Measurements from ENCODE around the gene CASP10. TPM values are rescaled to one million over a fixed set of nuclear protein-coding genes. Genes with fewer than 3 reads are reported as not detected.
"Not testable (repeated sequence)": the region's sequence is repeated elsewhere in the genome, so short reads cannot be mapped to it uniquely, and the experiment has no call there.

CASP10 gene
- total RNA-seq, 2 experiments from 2014 or later = 15.9 to 16.7 TPM

DNA sequence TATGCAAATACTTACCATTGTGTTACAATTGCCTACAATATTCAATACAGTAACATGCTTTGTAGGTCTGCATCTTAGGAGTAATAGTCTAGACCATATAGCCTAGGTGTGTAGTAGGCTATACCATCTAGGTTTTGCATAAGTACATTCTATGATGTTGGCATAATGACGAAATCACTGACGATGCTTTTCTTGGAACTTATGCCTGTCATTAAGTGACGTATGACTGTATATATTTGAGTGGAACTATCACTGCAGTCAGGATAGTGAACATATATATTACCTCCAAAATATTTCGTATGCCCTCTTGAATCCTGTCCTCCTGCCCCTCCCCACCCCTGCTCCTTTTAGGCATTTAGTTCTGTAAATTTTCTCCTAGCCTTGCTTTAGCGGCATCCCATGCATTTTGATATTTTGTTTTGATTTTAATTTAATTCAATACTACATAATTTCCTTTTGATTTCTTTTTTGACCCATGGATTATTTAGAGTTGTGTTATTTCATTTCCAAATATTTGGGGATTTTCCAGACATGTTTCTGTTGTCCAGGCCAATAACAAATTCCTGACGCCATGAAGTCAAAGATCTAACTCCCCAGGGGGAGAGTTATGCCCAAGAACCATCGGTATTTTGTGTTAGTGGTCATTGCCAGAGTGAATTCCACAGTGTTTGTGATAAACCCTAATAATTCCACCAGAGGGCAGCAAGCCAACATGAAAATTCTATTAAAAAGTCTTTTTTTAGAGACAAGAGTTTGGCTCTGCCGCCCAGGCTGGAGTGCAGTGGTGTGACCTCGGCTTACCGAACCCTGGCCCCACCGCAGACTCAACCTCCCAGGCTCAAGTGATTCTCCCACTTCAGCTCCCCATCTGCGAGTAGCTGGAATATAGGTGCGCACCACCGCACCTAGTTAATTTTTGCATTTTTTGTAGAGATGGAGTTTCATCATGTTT is 53.2 kb downstream of the CASP10 start:
- Mint-ChIP-seq H3K36me3 (peaks cover 47% of the 10 kb centered on the region), H3K9me3 (no peaks in the 10 kb centered on the region), H3K4me3 (peak overlapping the region; percentile 98), H3K27me3 (no peaks in the 10 kb centered on the region), H3K27ac (peak overlapping the region; percentile 83), H3K4me1 (ENCODE audit: low read depth) (peaks cover 55% of the 10 kb centered on the region)
- CTCF ChIA-PET = interaction anchor here (0.6 to 4.5 kb wide), 15 partner anchors 18 to 420 kb away, joined by 3 to 215 read pairs (median 4); partner anchors contain the start of genes CASP10 and CASP8
- intact Hi-C loops (cut with micrococcal nuclease) = loop anchor here (1.0 to 5.0 kb wide), 4 partner anchors 22 to 545 kb away; partner anchors contain the start of gene ALS2
- POLR2A ChIA-PET = interaction anchor here (0.7 to 1.1 kb wide), 3 partner anchors 24 to 53 kb away, joined by 3 to 4 read pairs (median 3); partner anchors contain the start of genes CASP10 and CASP8
- DNase-seq = peak; percentile 56

- CTCF ChIA-PET = interaction anchor here (0.7 to 2.5 kb wide), 5 partner anchors 14 to 127 kb away, joined by 3 to 32 read pairs (median 4); no protein-coding TSS in a partner anchor
- intact Hi-C loops (cut with micrococcal nuclease) = loop anchor here (2.0 to 5.0 kb wide), 2 partner anchors 35 to 543 kb away; partner anchors contain the start of gene ALS2
- DNase-seq = no peak
- Mint-ChIP-seq H3K4me3 (no peak overlapping the region), H3K4me1 (ENCODE audit: low read depth) (peaks cover 52% of the 10 kb centered on the region), H3K27ac (peak overlapping the region; percentile 19), H3K9me3 (peaks cover 6% of the 10 kb centered on the region), H3K27me3 (no peaks in the 10 kb centered on the region), H3K36me3 (peaks cover 57% of the 10 kb centered on the region)
- POLR2A ChIA-PET = interaction anchor here (0.5 kb wide), 1 partner anchor 1062 kb away, joined by 4 read pairs; no protein-coding TSS in a partner anchor
Observed at GRCh38 chr2:201237486-201238123, 54.7 kb downstream of the CASP10 start.

DNA sequence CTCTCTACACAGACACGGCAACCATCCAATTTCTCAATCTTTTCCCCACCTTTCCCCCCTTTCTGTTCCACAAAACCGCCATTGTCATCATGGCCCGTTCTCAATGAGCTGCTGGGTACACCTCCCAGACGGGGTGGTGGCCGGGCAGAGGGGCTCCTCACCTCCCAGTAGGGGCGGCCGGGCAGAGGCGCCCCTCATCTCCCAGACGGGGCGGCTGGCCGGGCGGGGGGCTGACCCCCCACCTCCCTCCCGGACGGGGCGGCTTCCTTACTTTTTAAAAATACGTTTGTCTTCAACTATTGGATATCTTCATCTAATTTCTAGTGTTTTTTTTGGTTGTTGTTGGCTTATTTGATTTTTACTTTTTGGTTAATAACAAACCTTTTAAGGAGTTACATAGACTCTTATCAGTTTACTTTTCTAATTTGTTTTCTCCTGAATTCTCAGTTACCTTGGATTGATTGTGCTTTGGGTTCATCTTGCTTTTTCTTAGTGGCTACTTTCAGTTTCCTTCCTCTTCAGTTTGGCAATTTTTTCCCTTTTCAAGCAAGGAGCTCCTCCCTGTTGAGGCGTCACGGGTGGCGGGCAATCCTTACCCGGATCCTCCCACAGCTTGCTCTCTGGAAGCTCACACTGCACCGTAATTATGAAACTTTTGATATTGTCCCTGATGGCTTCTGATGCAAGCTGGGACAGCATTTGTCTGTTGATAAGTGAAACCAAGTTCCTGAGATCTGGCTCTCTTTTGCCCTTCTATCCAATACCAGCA is 56.4 kb downstream of the CASP10 start:
- not testable (repeated sequence) for H3K27me3 Mint-ChIP-seq, H3K9me3 Mint-ChIP-seq
- peak; percentile 64 for DNase-seq
- ChIA-PET CTCF (interaction anchor here (0.6 to 0.7 kb wide), 2 partner anchors 21 to 126 kb away, joined by 3 read pairs; partner anchors contain the start of gene CASP8), POLR2A (interaction anchor here (1.0 to 1.1 kb wide), 2 partner anchors 18 to 24 kb away, joined by 3 to 4 read pairs; no protein-coding TSS in a partner anchor)
- Mint-ChIP-seq H3K4me1 (ENCODE audit: low read depth) (peaks cover 49% of the 10 kb centered on the region), H3K36me3 (peaks cover 48% of the 10 kb centered on the region), H3K4me3 (peak overlapping the region; percentile 10), H3K27ac (peak overlapping the region; percentile 69)
- intact Hi-C loops (cut with micrococcal nuclease) = loop anchor here (5.0 kb wide), 1 partner anchor 33 kb away; no protein-coding TSS in a partner anchor

DNA sequence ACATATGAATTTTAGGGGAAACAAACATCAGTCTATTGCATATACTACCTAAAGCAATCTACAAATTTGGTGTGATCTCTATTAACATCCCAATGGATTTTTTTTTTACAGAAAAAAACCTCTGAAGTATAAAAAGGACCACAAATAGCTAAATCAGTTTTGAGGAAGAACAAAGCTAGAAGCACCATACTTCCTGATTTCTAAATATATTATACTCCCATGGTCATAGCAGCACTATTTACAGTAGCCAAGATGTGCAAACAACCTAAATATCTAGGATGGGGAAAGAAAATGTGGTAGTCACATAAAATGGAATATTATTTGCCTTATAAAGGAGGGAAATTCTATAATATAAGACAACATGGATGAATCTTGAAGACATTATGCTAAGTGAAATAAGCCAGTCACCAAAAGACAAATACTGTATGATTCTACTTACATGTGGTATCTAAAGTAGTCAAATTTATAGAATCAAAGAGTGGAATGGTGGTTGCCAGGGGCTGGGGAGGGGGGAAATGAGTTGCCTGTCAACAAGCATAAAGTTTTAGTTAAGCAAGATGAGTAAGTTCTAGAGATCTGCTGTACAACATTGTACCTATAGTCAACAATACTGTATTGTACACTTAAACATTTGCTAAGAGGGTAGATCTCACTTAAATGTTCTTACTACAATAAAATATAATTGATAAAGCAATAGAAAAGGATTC is 59.8 kb downstream of the CASP10 start:
- no peak overlapping the region for H3K4me3 Mint-ChIP-seq
- H3K36me3 Mint-ChIP-seq = peaks cover 37% of the 10 kb centered on the region
- ChIA-PET POLR2A (interaction anchor here (0.5 to 1.0 kb wide), 2 partner anchors 9 kb away, joined by 3 read pairs; no protein-coding TSS in a partner anchor), CTCF (interaction anchor here (0.6 to 1.5 kb wide), 4 partner anchors 10 to 122 kb away, joined by 3 to 6 read pairs (median 3); no protein-coding TSS in a partner anchor)
- DNase-seq = peak; percentile 46
- H3K9me3 Mint-ChIP-seq = peaks cover 6% of the 10 kb centered on the region
- no peak overlapping the region for H3K27ac Mint-ChIP-seq
- H3K27me3 Mint-ChIP-seq = no peaks in the 10 kb centered on the region
- peaks cover 46% of the 10 kb centered on the region for H3K4me1 Mint-ChIP-seq (ENCODE audit: low read depth)
- intact Hi-C loops (cut with micrococcal nuclease) = loop anchor here (1.0 kb wide), 1 partner anchor 10 kb away; no protein-coding TSS in a partner anchor

GRCh38 chr2:201244829-201245228 is 61.9 kb downstream of the CASP10 start:
- Mint-ChIP-seq H3K4me3 (no peak overlapping the region), H3K4me1 (ENCODE audit: low read depth) (peaks cover 48% of the 10 kb centered on the region), H3K27me3 (no peaks in the 10 kb centered on the region), H3K9me3 (peaks cover 6% of the 10 kb centered on the region), H3K27ac (no peak overlapping the region), H3K36me3 (peaks cover 32% of the 10 kb centered on the region)
- CTCF ChIA-PET = no interaction called here
- POLR2A ChIA-PET = no interaction called here
- intact Hi-C loops (cut with micrococcal nuclease) = no loop called here
- no peak for DNase-seq

- POLR2A ChIA-PET = no interaction called here
- Mint-ChIP-seq H3K4me1 (ENCODE audit: low read depth) (peaks cover 49% of the 10 kb centered on the region), H3K4me3 (no peak overlapping the region)
Observed at GRCh38 chr2:201246280-201246679, 63.3 kb downstream of the CASP10 start.

DNA sequence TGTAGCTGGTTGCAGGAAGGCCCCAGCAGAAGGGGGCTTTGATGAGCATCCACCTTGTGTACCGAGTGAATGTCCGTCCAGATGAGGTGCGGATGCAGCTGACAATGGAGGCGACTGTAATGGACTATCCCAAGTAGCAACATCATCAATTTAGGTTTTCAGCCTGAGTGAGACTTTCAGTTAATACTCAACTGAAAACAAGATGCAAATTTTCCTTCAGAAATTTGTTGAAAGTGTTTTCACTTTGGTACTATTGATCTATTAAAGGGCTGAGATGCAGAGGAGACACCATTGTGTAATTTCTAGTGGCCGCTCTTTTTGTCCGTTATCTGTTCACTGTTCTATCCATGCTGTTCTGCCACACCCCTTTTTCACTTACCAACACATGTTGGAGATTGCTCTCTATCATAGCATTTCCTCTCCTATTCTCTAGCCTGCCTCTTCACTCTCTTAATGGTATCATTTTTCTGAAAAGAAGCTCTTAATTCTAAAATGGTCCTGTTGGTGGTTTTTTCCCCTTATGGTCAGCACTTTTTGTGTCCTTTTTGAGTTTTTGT is 65.4 kb downstream of the CASP10 start:
- DNase-seq = no peak
- Mint-ChIP-seq H3K4me3 (no peak overlapping the region), H3K36me3 (peaks cover 28% of the 10 kb centered on the region), H3K27me3 (no peaks in the 10 kb centered on the region), H3K4me1 (ENCODE audit: low read depth) (peaks cover 53% of the 10 kb centered on the region), H3K27ac (no peak overlapping the region), H3K9me3 (peaks cover 5% of the 10 kb centered on the region)
- intact Hi-C loops (cut with micrococcal nuclease) = no loop called here
- ChIA-PET CTCF (no interaction called here), POLR2A (interaction anchor here (0.7 to 1.1 kb wide), 2 partner anchors 11 to 132 kb away, joined by 3 to 4 read pairs; partner anchors contain the start of gene CFLAR)

More at GRCh38 chr2:201246280-201246679, 63.3 kb downstream of the CASP10 start:
- intact Hi-C loops (cut with micrococcal nuclease) = no loop called here
- Mint-ChIP-seq H3K9me3 (peaks cover 8% of the 10 kb centered on the region), H3K27me3 (no peaks in the 10 kb centered on the region), H3K27ac (no peak overlapping the region), H3K36me3 (peaks cover 29% of the 10 kb centered on the region)
- CTCF ChIA-PET = interaction anchor here (0.7 to 1.6 kb wide), 2 partner anchors 13 to 603 kb away, joined by 3 to 7 read pairs; no protein-coding TSS in a partner anchor
- no peak for DNase-seq

GRCh38 chr2:201249889-201250288 is 66.9 kb downstream of the CASP10 start:
- Mint-ChIP-seq H3K4me3 (no peak overlapping the region), H3K4me1 (ENCODE audit: low read depth) (peaks cover 62% of the 10 kb centered on the region), H3K9me3 (peaks cover 5% of the 10 kb centered on the region), H3K36me3 (peaks cover 34% of the 10 kb centered on the region), H3K27me3 (no peaks in the 10 kb centered on the region), H3K27ac (no peak overlapping the region)
- DNase-seq = no peak
- ChIA-PET POLR2A (no interaction called here), CTCF (interaction anchor here (0.5 kb wide), 1 partner anchor 103 kb away, joined by 3 read pairs; no protein-coding TSS in a partner anchor)
- intact Hi-C loops (cut with micrococcal nuclease) = loop anchor here (10.0 kb wide), 1 partner anchor 545 kb away; no protein-coding TSS in a partner anchor

DNA sequence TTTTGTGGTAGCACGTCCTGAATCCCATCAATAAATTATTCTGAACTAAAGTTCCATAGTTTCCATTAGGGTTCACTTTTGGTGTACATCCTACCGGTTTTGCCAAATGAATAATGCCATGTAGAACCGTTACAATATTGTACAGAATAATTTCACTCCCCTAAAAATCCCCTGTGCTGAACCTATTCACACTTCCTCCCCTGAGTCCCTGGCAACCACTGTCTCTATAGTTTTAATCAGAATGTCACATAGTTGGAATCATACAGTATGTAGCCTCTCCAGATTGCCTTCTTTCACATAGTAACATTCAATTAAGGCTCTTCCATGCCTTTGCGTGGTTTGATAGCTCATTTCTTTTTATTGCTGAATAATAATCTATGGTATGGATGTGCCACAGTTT is 67.8 kb downstream of the CASP10 start:
- no peak for DNase-seq
- no peaks in the 10 kb centered on the region for H3K27me3 Mint-ChIP-seq
- intact Hi-C loops (cut with micrococcal nuclease) = loop anchor here (10.0 kb wide), 1 partner anchor 546 kb away; no protein-coding TSS in a partner anchor
- H3K27ac Mint-ChIP-seq = no peak overlapping the region
- H3K4me3 Mint-ChIP-seq = no peak overlapping the region
- H3K36me3 Mint-ChIP-seq = peaks cover 35% of the 10 kb centered on the region
- peaks cover 69% of the 10 kb centered on the region for H3K4me1 Mint-ChIP-seq (ENCODE audit: low read depth)
- POLR2A ChIA-PET = no interaction called here
- CTCF ChIA-PET = interaction anchor here (1.1 to 3.0 kb wide), 3 partner anchors 18 to 113 kb away, joined by 3 to 13 read pairs (median 4); partner anchors contain the start of gene CASP10
- H3K9me3 Mint-ChIP-seq = peaks cover 5% of the 10 kb centered on the region

DNA sequence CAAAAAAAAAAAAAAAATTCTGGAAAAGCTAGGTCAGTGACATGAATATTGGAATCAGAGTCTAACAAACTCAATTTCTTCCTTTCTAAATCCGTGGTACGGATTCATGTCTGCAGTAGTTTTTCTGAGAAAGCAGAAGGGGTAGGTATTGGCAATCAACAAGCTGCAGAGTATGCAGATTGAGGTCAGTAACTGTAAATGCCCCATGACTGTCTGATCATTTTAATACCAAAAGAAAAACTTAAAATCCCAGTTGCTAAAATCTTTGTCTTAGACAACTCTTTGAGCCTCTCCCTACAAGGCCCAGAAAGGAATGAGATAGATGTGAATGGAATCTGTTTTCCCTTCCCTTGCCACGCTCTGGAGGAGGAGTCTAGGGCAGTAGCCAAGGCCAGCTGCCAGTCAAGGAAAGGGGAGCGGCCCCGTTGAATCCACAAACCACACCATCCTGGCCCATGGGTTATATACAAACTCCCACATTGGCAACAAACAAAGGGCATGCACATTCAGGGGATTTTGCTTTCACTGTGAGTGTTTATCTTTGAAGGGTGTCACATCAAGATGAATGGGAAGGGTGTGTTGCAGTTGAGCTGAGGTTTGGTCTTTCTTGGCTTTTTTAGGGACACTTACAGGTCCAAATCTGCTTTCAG is 71.3 kb downstream of the CASP10 start:
- H3K4me3 Mint-ChIP-seq = no peak overlapping the region
- intact Hi-C loops (cut with micrococcal nuclease) = loop anchor here (10.0 kb wide), 1 partner anchor 549 kb away; no protein-coding TSS in a partner anchor
- CTCF ChIA-PET = interaction anchor here (0.9 to 2.3 kb wide), 4 partner anchors 8 to 22 kb away, joined by 3 to 9 read pairs (median 7); no protein-coding TSS in a partner anchor

More for the DNA sequence above, 71.3 kb downstream of the CASP10 start:
- peak; percentile 54 for DNase-seq
- POLR2A ChIA-PET = interaction anchor here (1.3 to 2.4 kb wide), 3 partner anchors 9 to 127 kb away, joined by 3 to 16 read pairs (median 13); no protein-coding TSS in a partner anchor
- no peaks in the 10 kb centered on the region for H3K27me3 Mint-ChIP-seq
- H3K9me3 Mint-ChIP-seq = peaks cover 5% of the 10 kb centered on the region
- H3K36me3 Mint-ChIP-seq = peaks cover 36% of the 10 kb centered on the region
- peak overlapping the region; percentile 73 for H3K27ac Mint-ChIP-seq
- peaks cover 79% of the 10 kb centered on the region for H3K4me1 Mint-ChIP-seq (ENCODE audit: low read depth)
